ENCODE data around the gene RNF126.

The RNF126 gene

GRCh38 chr19:662962-663681 lies at the start of gene RNF126:
RNF126 (minus strand) TSS chr19:663214; CDS start chr19:663121, 93 bp downstream.
- Histone ChIP-seq H3K9me3 (replicated peaks in 1 of 11) (peaks cover 0 to 17% (median 12%) of the 10 kb centered on the region in 11 experiments; a peak in 15 of 22 replicates), H3K4me1 (peaks cover 44 to 64% (median 59%) of the 10 kb centered on the region in 10 experiments), H3K27me3 (no peaks in the 10 kb centered on the region), H3K4me2 (peak within 1 kb of the TSS; percentile 94 to 100 (median 99)), H4K20me1 (peaks cover 40 to 49% (median 48%) of the 10 kb centered on the region in 11 experiments), H3K4me3 (peak within 1 kb of the TSS; percentile 90 to 100 (median 100)), H3K9ac (peak within 1 kb of the TSS; percentile 91 to 99 (median 98)), H3K36me3 (peaks cover 8 to 31% (median 15%) of the 10 kb centered on the region in 11 experiments; a peak in 21 of 22 replicates), H3K27ac (peak within 1 kb of the TSS; percentile 72 to 98 (median 95))
- no peak for TF ChIP-seq Cebpa-rat (IDR thresholded peaks at IDR 0.05)

DNA sequence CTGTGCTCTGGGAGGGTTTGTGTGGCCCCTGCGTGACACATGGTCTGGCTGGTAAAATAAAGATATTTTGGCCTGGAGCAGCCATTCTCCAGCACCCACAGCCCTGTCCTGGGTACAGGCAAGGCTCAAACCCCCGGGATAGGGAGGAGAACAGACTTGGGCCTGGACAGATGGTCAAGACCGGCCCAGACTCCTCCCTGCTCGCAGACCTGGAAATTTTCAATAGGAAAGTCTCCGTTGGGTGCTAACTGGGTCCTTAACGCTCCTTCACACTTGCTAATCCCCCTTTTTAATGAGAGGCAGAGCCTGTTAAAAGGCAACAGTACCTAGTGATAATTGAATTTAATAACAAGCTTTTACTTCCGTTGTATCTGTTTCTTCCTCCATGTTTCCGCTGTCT lies 48.2 kb upstream of the RNF126 start:
- TF ChIP-seq Cebpa-rat (IDR thresholded peaks at IDR 0.05), result no peak
- peaks cover 0 to 3% (median 0%) of the 10 kb centered on the region in 11 experiments; a peak in 1 of 22 replicates for H3K27me3 ChIP-seq
- H4K20me1 ChIP-seq, result peaks cover 0 to 35% (median 11%) of the 10 kb centered on the region in 11 experiments; a peak in 12 of 22 replicates
- H3K9ac ChIP-seq, result peak overlapping the region; percentile 66 to 92 (median 87); a peak in 20 of 22 replicates
- H3K4me2 ChIP-seq, result peak overlapping the region; percentile 98 to 100 (median 100)
- peaks cover 12 to 32% (median 14%) of the 10 kb centered on the region in 11 experiments for H3K36me3 ChIP-seq
- peak overlapping the region in 9 of 11 experiments; percentile 37 to 83 (median 53); a peak in 17 of 22 replicates for H3K27ac ChIP-seq
- H3K9me3 ChIP-seq (replicated peaks in 1 of 11), result peaks cover 11 to 14% (median 13%) of the 10 kb centered on the region in 11 experiments; a peak in 21 of 22 replicates
- peak overlapping the region; percentile 82 to 94 (median 89); a peak in 19 of 20 replicates for H3K4me3 ChIP-seq
- peaks cover 21 to 48% (median 41%) of the 10 kb centered on the region in 10 experiments for H3K4me1 ChIP-seq

- Histone ChIP-seq H4K20me1 (peaks cover 0 to 31% (median 6%) of the 10 kb centered on the region in 11 experiments; a peak in 12 of 22 replicates), H3K4me2 (peak overlapping the region; percentile 98 to 100 (median 100)), H3K27me3 (peaks cover 0 to 3% (median 0%) of the 10 kb centered on the region in 11 experiments; a peak in 1 of 22 replicates), H3K9ac (peak overlapping the region; percentile 66 to 92 (median 87); a peak in 21 of 22 replicates), H3K27ac (peak overlapping the region in 10 of 11 experiments; percentile 37 to 83 (median 52); a peak in 17 of 22 replicates), H3K4me1 (peaks cover 21 to 43% (median 37%) of the 10 kb centered on the region in 10 experiments), H3K4me3 (peak overlapping the region; percentile 82 to 94 (median 89)), H3K9me3 (replicated peaks in 1 of 11) (peaks cover 11 to 13% (median 12%) of the 10 kb centered on the region in 11 experiments; a peak in 21 of 22 replicates), H3K36me3 (peaks cover 12 to 31% (median 13%) of the 10 kb centered on the region in 11 experiments)
- no peak for TF ChIP-seq Cebpa-rat (IDR thresholded peaks at IDR 0.05)
Observed at GRCh38 chr19:710767-711166, 47.8 kb upstream of the RNF126 start.

DNA sequence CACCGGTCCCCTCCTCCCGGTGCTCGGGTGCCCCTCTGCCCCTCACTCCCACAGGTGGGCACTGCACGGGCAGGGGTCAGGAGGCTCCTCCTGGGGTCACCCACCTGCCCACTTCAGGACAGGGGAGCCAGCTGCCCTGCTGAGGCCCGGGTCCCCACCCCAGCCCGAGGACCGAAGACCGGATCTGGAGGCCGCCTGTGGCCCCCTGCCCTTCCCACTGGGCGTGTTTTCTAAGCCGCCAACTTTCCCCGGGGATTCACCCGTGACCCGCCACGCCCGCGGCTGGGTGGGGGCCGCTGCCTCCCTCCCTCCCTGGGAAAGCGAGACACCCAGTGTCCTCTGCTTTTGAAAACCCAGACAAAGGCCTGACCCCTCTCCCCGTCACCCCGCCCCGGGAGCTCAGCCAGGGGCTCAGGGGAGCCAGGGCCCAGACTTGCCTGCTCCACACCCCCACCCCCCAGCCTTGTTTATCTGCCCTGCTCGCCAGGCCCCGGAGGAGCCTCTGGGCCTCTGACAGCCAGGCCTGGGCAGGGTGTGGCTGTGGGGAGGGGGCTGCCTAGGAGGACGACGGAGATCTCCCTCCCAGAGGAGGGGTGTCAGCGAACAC lies 47.1 kb upstream of the RNF126 start:
- H3K36me3 ChIP-seq, result peaks cover 5 to 24% (median 6%) of the 10 kb centered on the region in 11 experiments; a peak in 20 of 22 replicates
- H3K9me3 ChIP-seq (replicated peaks in 1 of 11), result peaks cover 4 to 6% (median 6%) of the 10 kb centered on the region in 11 experiments; a peak in 21 of 22 replicates
- H3K4me2 ChIP-seq, result peak overlapping the region; percentile 98 to 100 (median 100)
- peaks cover 0 to 3% (median 0%) of the 10 kb centered on the region in 11 experiments; a peak in 1 of 22 replicates for H3K27me3 ChIP-seq
- H3K9ac ChIP-seq, result peak overlapping the region; percentile 81 to 92 (median 87)
- no peak for TF ChIP-seq Cebpa-rat (IDR thresholded peaks at IDR 0.05)
- H3K4me1 ChIP-seq, result peaks cover 21 to 45% (median 35%) of the 10 kb centered on the region in 10 experiments
- H3K27ac ChIP-seq, result peak overlapping the region; percentile 47 to 85 (median 79)
- peak overlapping the region; percentile 82 to 94 (median 89) for H3K4me3 ChIP-seq
- H4K20me1 ChIP-seq, result peaks cover 0 to 24% (median 5%) of the 10 kb centered on the region in 11 experiments; a peak in 11 of 22 replicates

- peaks cover 25 to 52% (median 41%) of the 10 kb centered on the region in 10 experiments for H3K4me1 ChIP-seq
- peak overlapping the region; percentile 82 to 94 (median 89) for H3K4me3 ChIP-seq
- peak overlapping the region; percentile 47 to 85 (median 79) for H3K27ac ChIP-seq
- H3K9me3 ChIP-seq (replicated peaks in 1 of 11), result no peaks in the 10 kb centered on the region
- peak overlapping the region; percentile 98 to 100 (median 100) for H3K4me2 ChIP-seq
- peaks cover 0 to 3% (median 0%) of the 10 kb centered on the region in 11 experiments; a peak in 1 of 22 replicates for H3K27me3 ChIP-seq
- H3K36me3 ChIP-seq, result peaks cover 0 to 17% (median 0%) of the 10 kb centered on the region in 11 experiments; a peak in 3 of 22 replicates
- TF ChIP-seq Cebpa-rat (IDR thresholded peaks at IDR 0.05), result no peak
- H3K9ac ChIP-seq, result peak overlapping the region; percentile 81 to 92 (median 87)
- H4K20me1 ChIP-seq, result peaks cover 0 to 22% (median 5%) of the 10 kb centered on the region in 11 experiments; a peak in 10 of 22 replicates
Observed at GRCh38 chr19:709196-709964, 46.4 kb upstream of the RNF126 start.

GRCh38 chr19:708154-709143 lies 45.4 kb upstream of the RNF126 start, which contains the start of gene PALM:
PALM (plus strand) TSS chr19:708935; CDS start chr19:709147, 212 bp downstream.
- Histone ChIP-seq H3K9ac (peak within 1 kb of the TSS; percentile 81 to 92 (median 87)), H3K27ac (peak within 1 kb of the TSS; percentile 47 to 85 (median 79)), H3K36me3 (peaks cover 0 to 9% (median 0%) of the 10 kb centered on the region in 11 experiments; a peak in 2 of 22 replicates), H3K27me3 (peaks cover 0 to 3% (median 0%) of the 10 kb centered on the region in 11 experiments; a peak in 1 of 22 replicates), H3K4me1 (peaks cover 27 to 55% (median 44%) of the 10 kb centered on the region in 10 experiments), H4K20me1 (peaks cover 0 to 21% (median 4%) of the 10 kb centered on the region in 11 experiments; a peak in 10 of 22 replicates), H3K4me3 (peak within 1 kb of the TSS; percentile 82 to 94 (median 89)), H3K4me2 (peak within 1 kb of the TSS; percentile 98 to 100 (median 100)), H3K9me3 (replicated peaks in 1 of 11) (no peaks in the 10 kb centered on the region)
- no peak for TF ChIP-seq Cebpa-rat (IDR thresholded peaks at IDR 0.05)

GRCh38 chr19:704447-704741 lies 41.4 kb upstream of the RNF126 start:
- no peaks in the 10 kb centered on the region for H3K9me3 ChIP-seq (replicated peaks in 1 of 11)
- H4K20me1 ChIP-seq, result no peaks in the 10 kb centered on the region
- peak overlapping the region; percentile 82 to 94 (median 89) for H3K4me2 ChIP-seq
- peak overlapping the region in 10 of 11 experiments; percentile 29 to 65 (median 54); a peak in 16 of 22 replicates for H3K9ac ChIP-seq
- H3K27me3 ChIP-seq, result no peaks in the 10 kb centered on the region
- H3K27ac ChIP-seq, result peak overlapping the region in 10 of 11 experiments; percentile 24 to 65 (median 58); a peak in 18 of 22 replicates
- H3K4me1 ChIP-seq, result peaks cover 42 to 63% (median 58%) of the 10 kb centered on the region in 10 experiments
- peak overlapping the region in 9 of 10 experiments; percentile 20 to 63 (median 42); a peak in 14 of 20 replicates for H3K4me3 ChIP-seq
- no peaks in the 10 kb centered on the region for H3K36me3 ChIP-seq
- TF ChIP-seq Cebpa-rat (IDR thresholded peaks at IDR 0.05), result no peak
